Loucy (cell line): ENCODE measurements around the gene CHI3L2.

Source experiments
- H2AFZ ChIP-seq: fragments of 200-600 bp; sonication (generic); 2 replicates; pipeline ENCODE4 v1.6.0; 2016; ENCODE audit warnings: antibody characterized with exemption, mild to moderate bottlenecking, low read length, moderate library complexity
- H3F3A ChIP-seq: fragments of 200-600 bp; 2 replicates; pipeline ENCODE4 v1.6.0; 2016; ENCODE audit warnings: antibody characterized with exemption, low read depth, mild to moderate bottlenecking
- H3K27me3 ChIP-seq: fragments of 200-600 bp; sonication (generic); 2 replicates; pipeline ENCODE4 v1.6.1; 2014; ENCODE audit warnings: low read length, mild to moderate bottlenecking; ENCODE audit not compliant: insufficient read depth, poor library complexity, severe bottlenecking
- H3K36me3 ChIP-seq: fragments of 200-600 bp; sonication (generic); 2 replicates; pipeline ENCODE4 v1.6.1; 2016; ENCODE audit warnings: low read length; ENCODE audit not compliant: insufficient read depth
- H3K4me1 ChIP-seq: fragments of 200-600 bp; sonication (generic); 2 replicates; pipeline ENCODE4 v1.5.1; 2014; ENCODE audit warnings: low read length, mild to moderate bottlenecking; ENCODE audit not compliant: insufficient read depth, poor library complexity, severe bottlenecking
- H3K4me2 ChIP-seq: fragments of 200-600 bp; sonication (generic); 2 replicates; pipeline ENCODE4 v1.6.0; 2014; ENCODE audit warnings: antibody characterized with exemption, low read length, low read depth, mild to moderate bottlenecking; ENCODE audit not compliant: poor library complexity, severe bottlenecking
- H3K4me3 ChIP-seq: fragments of 200-600 bp; sonication (generic); 2 replicates; pipeline ENCODE4 v1.5.1; 2014; ENCODE audit warnings: low read length, mild to moderate bottlenecking, mixed read lengths; ENCODE audit not compliant: poor library complexity, severe bottlenecking
- H3K79me2 ChIP-seq: fragments of 200-600 bp; sonication (generic); 2 replicates; pipeline ENCODE4 v1.6.1; 2014; ENCODE audit warnings: low read length; ENCODE audit not compliant: insufficient read depth
- H3K9ac ChIP-seq: fragments of 200-600 bp; sonication (generic); 2 replicates; pipeline ENCODE4 v1.6.0; 2014; ENCODE audit warnings: mild to moderate bottlenecking, low read depth, low read length, moderate library complexity; ENCODE audit not compliant: poor library complexity, severe bottlenecking
- H3K9me2 ChIP-seq: fragments of 200-600 bp; sonication (generic); replicated peaks from 2 replicates; pipeline ENCODE4 v1.6.1; 2016; ENCODE audit warnings: low read depth, low read length, mixed read lengths
- H3K9me3 ChIP-seq: fragments of 200-600 bp; sonication (generic); 2 replicates; pipeline ENCODE4 v1.6.1; 2014; ENCODE audit warnings: mild to moderate bottlenecking, antibody characterized with exemption, low read length, low read depth; ENCODE audit not compliant: insufficient read depth
- H4K20me1 ChIP-seq: fragments of 200-600 bp; sonication (generic); 2 replicates; pipeline ENCODE4 v1.6.0; 2014; ENCODE audit warnings: antibody characterized with exemption, low read length, mild to moderate bottlenecking; ENCODE audit not compliant: insufficient read depth, poor library complexity, severe bottlenecking
- CTCF ChIP-seq: fragments of 200-600 bp; sonication (generic); conservative IDR thresholded peaks from 2 replicates; pipeline ENCODE4 v1.5.1; 2014; ENCODE audit warnings: mild to moderate bottlenecking, antibody characterized with exemption, low read length
- EZH2phosphoT487 ChIP-seq: fragments of 200-600 bp; IDR thresholded peaks from 2 replicates; pipeline ENCODE4 v1.6.1; 2018; ENCODE audit warnings: antibody characterized with exemption, mild to moderate bottlenecking, moderate library complexity, borderline replicate concordance

CHI3L2 gene

GRCh38 chr1:111219557-111220286 lies 7.8 kb upstream of the CHI3L2 start:
- peak overlapping the region; percentile 3 for H3K4me3 ChIP-seq
- H3F3A ChIP-seq, result peaks cover 23% of the 10 kb centered on the region
- H2AFZ ChIP-seq, result peak overlapping the region; percentile 38; the same call in 1 of the 2 replicates

DNA sequence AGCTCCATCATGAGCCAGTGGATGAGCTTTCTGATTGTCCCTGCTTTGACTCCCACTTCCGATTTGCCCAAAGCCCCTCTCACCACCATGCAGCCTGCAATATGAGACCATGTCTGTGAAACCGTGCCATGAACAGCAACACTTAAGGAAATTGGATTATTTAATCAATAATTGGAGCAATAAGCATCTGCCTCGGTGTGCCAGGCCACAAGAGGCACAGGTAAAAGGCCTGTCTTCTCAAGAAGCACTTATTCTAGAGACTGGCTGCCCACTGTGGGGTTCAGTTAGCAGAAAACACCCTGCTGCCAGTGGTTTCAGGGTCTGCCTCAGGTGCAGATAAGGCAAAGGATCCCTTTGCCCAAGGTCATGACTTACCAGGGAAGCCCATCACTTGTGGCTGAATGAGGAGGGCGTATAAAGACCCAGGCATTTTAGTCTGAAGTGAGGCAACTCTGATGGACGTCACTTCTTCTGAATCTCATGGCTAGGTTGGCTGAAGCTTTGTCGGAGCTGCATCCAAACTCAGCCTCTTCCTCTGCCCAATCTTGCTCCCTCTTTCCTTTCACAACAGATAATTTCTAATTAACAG lies 7.1 kb upstream of the CHI3L2 start:
- no peaks in the 10 kb centered on the region for H3K36me3 ChIP-seq
- H3F3A ChIP-seq, result peaks cover 19% of the 10 kb centered on the region
- H3K4me1 ChIP-seq, result peaks cover 79% of the 10 kb centered on the region
- H3K9me3 ChIP-seq, result no peaks in the 10 kb centered on the region
- H3K9ac ChIP-seq, result peak overlapping the region; percentile 76
- H3K4me3 ChIP-seq, result peak overlapping the region; percentile 3
- no peak for TF ChIP-seq EZH2phosphoT487
- H4K20me1 ChIP-seq, result no peaks in the 10 kb centered on the region
- no peak overlapping the region for H2AFZ ChIP-seq
- no peaks in the 10 kb centered on the region for H3K27me3 ChIP-seq
- no peaks in the 10 kb centered on the region for H3K9me2 ChIP-seq
- peak overlapping the region; percentile 80 for H3K4me2 ChIP-seq
- peaks cover 8% of the 10 kb centered on the region; the same call in 1 of the 2 replicates for H3K79me2 ChIP-seq

More at GRCh38 chr1:111219557-111220286, 7.8 kb upstream of the CHI3L2 start:
- peak overlapping the region; percentile 76 for H3K9ac ChIP-seq
- no peaks in the 10 kb centered on the region for H3K27me3 ChIP-seq
- H3K36me3 ChIP-seq, result no peaks in the 10 kb centered on the region
- no peaks in the 10 kb centered on the region for H3K9me2 ChIP-seq
- peak overlapping the region; percentile 80 for H3K4me2 ChIP-seq
- H3K9me3 ChIP-seq, result no peaks in the 10 kb centered on the region
- TF ChIP-seq CTCF, result no peak
- no peak for TF ChIP-seq EZH2phosphoT487
- peaks cover 8% of the 10 kb centered on the region; the same call in 1 of the 2 replicates for H3K79me2 ChIP-seq
- no peaks in the 10 kb centered on the region for H4K20me1 ChIP-seq
- peaks cover 81% of the 10 kb centered on the region for H3K4me1 ChIP-seq

DNA sequence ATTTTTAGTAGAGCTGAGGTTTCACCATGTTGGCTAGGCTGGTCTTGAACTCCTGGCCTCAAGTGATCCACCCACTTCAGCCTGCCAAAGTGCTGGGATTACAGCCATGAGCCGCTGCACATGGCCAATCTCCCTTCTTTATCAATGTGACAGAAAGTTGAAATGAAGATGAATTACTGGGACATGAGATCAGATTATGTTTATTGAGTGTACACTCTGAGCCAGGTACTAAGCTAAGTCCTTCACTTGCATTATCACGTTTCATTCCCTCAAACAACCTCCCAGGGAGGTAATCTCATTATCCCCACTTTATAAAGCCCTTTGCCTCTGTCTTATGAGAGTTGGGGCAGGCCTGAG lies 6.3 kb upstream of the CHI3L2 start:
- no peak overlapping the region for H2AFZ ChIP-seq
- peak overlapping the region; percentile 80 for H3K4me2 ChIP-seq
- H3K79me2 ChIP-seq, result peaks cover 8% of the 10 kb centered on the region; the same call in 1 of the 2 replicates
- peaks cover 82% of the 10 kb centered on the region for H3K4me1 ChIP-seq
- TF ChIP-seq CTCF, result no peak
- TF ChIP-seq EZH2phosphoT487, result no peak
- H4K20me1 ChIP-seq, result no peaks in the 10 kb centered on the region
- H3K9ac ChIP-seq, result peak overlapping the region; percentile 76
- H3F3A ChIP-seq, result peaks cover 15% of the 10 kb centered on the region
- no peaks in the 10 kb centered on the region for H3K36me3 ChIP-seq
- no peaks in the 10 kb centered on the region for H3K27me3 ChIP-seq
- H3K4me3 ChIP-seq, result peak overlapping the region; percentile 60
- no peaks in the 10 kb centered on the region for H3K9me2 ChIP-seq
- H3K9me3 ChIP-seq, result no peaks in the 10 kb centered on the region
